ENCODE data around the gene SDK1.
"Not testable (repeated sequence)": the region's sequence is repeated elsewhere in the genome, so short reads cannot be mapped to it uniquely, and the experiment has no call there.

The SDK1 gene

DNA sequence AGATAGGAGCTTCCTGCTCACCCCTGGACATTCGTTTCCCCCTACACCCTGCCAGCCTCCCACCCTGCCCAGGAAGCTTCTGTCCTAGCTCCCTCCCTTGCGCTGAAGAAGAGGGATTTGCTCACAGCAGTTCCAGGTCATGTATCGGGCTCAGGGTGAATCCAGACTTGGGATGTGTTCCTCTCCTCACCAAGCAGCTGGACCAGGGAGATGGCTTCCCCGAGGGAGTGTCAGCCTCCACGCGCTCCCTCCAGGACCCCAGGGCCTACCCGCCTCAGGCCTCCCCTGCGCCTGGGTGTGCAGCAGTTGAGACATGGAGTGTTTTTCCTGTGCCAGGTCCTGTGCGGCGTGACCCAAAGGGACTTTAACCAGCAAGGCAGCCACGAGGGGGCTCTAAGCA is 945.5 kb downstream of the SDK1 start:
- DNase-seq, result no peak
- no peak for ATAC-seq

GRCh38 chr7:4247106-4247876 is 946.2 kb downstream of the SDK1 start:
- DNase-seq, result no peak
- no peak for ATAC-seq

DNA sequence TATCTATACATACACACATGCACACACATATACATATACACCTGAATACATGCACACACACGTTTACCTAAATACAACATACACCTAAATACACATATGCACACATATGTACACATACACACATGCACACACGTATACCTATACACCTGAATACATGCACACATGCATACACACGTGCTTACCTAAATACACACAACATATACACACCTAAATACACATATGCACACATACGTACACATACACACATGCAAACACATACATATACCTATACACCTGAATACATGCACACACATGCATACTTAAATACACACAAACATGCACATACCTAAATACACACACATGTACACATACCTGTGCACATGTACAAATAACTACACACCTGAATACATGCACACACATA is 947.2 kb downstream of the SDK1 start:
- no peak for ATAC-seq
- no peak for DNase-seq

DNA sequence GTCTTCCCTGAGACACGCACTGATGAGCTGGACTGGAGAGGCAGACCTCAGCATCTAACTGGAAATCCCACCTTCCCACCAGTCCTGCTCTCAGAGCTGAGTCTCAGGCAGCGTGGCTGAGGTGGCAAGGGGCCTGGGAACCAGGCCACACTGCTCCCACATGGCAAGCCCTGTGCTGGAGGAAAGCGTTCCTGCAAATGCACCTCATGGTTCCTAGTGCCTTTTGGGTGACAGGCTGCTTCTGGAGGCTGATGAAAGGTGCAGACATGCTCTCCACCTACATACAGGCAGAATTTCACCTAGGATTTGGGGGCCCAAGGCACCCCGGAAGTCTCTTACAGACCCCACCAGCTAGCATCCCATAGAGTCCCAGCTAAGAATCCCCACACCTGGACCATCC is 948.2 kb downstream of the SDK1 start:
- no peak for DNase-seq
- no peak for ATAC-seq

- DNase-seq (no peak), ATAC-seq (no peak)
Observed at GRCh38 chr7:4255336-4255735, 954.3 kb downstream of the SDK1 start.

DNA sequence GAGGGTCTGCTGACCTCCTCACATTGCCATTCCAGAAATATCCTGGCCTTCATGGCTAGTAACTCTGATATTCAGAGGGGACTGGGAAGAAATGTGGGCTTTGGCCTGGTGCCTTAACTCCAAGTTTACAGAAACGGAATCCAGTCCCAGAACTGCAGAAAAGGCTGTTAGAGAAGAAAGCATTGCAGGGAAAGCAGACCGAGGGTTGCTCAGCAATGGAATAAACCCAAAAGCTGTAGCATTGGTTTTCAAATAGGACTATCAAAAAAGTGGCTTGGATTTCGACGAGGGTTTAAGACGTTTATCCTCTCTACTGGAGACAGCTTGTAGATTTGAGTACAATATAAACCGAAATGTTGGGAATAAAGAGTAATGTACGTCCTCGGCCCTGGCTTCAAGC is 955.2 kb downstream of the SDK1 start:
- DNase-seq (no peak), ATAC-seq (no peak)

DNA sequence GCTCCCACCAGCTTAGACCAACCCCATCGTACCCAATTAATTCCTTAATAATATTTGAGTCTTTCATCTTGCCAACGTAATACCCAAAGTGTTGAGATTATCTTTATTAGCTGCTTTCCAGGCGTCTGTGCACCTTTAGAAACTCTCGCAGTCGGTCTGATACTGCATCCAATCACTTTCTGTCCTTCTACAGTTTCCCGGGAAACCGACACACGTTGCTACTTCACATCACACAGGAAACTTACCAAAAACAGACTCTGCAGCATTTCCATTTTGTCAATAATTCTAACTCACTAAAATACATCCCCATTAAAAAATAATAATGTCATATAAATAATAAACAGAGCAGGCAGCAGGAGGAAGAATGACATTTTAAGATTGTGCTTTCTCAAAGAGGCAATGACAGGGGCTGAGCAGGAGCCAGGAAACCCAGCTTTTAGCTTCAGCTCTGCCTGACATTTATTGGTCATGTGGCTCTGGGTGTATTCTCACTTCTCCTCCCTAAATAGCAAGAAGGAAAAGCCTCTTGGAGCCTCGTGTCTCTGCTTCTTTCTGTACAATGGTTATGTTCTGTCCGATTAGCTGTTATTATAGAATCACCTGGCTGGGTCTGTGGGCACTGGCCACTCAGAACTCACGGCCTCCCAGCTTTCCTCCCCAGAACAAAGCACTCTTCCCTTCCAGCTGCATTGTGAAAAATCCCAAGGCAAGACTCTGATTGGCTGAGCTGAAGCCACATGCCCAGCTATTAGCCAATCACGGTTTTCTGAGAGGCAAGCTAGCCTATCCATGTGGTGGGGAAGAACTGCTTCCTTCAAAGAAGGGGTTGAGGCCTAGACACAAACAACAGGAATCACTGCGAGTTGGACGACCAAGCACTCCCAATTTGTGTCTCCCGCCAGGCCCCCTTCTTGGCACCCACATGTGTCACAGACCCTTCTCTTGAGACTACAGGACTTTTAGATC is 956.4 kb downstream of the SDK1 start:
- no peak for DNase-seq

DNA sequence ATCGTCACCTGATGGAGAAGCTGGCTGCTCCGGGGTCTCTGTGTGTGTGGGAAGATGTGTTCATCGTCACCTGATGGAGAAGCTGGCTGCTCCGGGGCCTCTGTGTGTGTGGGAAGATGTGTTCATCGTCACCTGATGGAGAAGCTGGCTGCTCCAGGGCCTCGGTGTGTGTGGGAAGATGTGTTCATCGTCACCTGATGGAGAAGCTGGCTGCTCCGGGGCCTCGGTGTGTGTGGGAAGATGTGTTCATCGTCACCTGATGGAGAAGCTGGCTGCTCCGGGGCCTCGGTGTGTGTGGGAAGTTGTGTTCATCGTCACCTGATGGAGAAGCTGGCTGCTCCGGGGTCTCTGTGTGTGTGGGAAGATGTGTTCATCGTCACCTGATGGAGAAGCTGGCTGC is 959.1 kb downstream of the SDK1 start:
- not testable (repeated sequence) for ATAC-seq, DNase-seq

More for the DNA sequence above, 956.4 kb downstream of the SDK1 start:
- ATAC-seq, result no peak

DNA sequence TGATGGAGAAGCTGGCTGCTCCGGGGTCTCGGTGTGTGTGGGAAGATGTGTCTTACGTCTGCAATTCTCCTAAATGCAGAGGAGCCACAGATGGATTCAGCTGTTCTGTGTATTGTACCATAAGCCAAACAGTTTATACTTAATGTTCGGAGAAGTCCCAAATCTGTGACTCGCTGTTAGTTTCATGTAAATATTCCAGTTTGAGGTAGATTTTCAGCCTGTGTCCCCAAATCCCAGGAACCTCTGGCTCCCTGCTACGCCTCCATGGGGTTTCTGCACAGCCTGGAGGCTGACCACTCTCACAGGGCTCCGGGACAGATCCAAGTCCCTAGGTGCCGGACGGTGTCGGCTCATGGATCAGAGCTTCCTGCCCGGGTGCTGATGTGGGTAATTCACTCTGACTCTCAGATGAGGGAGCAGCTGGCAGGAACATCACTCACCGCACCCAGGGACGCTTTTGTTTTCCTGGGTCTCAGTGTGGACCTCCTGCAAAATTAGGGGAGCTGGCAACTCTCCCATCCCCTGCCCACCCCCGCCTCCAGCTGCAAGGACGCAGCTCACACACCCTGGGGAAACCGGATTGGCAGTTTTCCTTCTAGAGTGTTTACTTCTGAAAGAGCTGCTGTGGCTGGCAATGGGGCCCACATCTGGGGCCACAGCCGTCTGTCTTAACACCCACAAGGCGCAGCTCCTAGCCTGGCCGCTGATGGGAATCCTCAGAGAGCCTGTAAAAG is 960.0 kb downstream of the SDK1 start:
- no peak for DNase-seq
- no peak for ATAC-seq

DNA sequence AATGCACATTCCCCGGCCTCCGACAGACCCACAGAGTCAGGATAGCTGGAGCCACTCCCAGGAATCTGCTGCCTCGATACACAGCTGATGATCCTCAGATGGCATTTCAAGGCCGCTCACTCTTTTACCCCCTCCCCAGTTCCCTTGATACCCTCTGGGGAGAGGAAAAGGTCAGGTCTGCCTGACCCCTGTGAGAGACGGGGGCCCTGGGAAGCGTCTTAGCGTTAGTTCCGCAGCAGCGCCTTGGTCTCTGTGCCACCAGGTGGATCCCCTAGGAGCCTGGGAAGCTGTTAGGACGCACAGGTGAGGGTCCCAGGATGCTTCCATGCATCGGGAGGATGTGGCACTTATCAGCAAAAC is 960.5 kb downstream of the SDK1 start:
- ATAC-seq, result no peak
- no peak for DNase-seq

- not testable (repeated sequence) for ATAC-seq, DNase-seq
Observed at GRCh38 chr7:4264206-4264605, 963.2 kb downstream of the SDK1 start.

GRCh38 chr7:4265066-4265465 is 964.0 kb downstream of the SDK1 start:
- no peak for ATAC-seq
- DNase-seq, result no peak

DNA sequence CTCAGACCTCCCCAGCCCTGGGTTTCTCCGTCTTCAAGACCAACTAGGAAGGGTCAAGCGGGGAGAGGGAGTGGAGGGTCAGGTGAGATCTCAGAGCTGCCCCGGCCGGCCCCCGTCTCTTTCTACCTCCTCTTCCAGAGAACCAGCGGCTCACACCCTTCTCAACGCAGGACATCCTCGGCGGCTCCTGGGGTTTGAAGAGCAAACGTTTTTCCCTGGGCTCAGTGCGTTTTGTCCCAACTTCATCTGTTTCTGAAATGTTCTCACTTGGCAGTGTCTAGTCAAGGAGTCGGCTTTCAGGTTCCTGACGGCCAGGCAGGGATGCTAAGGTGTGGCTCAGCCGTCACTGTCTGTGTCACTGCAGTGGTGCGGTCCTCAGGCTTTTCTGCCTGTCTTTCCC is 964.6 kb downstream of the SDK1 start:
- no peak for DNase-seq
- no peak for ATAC-seq

- no peak for ATAC-seq
- DNase-seq, result no peak
Observed at GRCh38 chr7:4266270-4267040, 965.4 kb downstream of the SDK1 start.

- DNase-seq (no peak), ATAC-seq (no peak)
Observed at GRCh38 chr7:4267341-4268039, 966.4 kb downstream of the SDK1 start.

GRCh38 chr7:4268040-4268965 is 967.3 kb downstream of the SDK1 start:
- no peak for ATAC-seq
- DNase-seq, result no peak

DNA sequence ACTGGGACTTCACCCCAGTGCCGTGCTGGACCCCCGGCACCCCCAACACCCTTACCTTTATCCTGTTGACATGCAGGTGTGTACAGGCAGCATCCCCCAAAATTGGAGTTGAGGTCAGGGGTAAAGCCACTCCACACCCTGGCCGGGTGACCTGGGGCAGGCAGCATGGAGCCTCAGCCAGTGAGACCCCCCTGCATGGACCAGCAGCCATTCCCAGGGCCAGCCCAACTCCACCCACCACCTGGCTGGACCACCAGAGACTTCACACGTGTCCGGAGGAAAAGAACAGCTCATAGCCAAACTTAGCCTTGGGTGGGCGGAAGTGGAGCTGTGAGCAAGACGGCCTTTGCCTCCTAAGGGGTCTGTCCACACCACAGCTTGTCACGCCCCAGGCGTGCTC is 968.0 kb downstream of the SDK1 start:
- DNase-seq, result no peak
- no peak for ATAC-seq

GRCh38 chr7:4269746-4270145 is 968.7 kb downstream of the SDK1 start:
- DNase-seq (no peak), ATAC-seq (no peak)

DNA sequence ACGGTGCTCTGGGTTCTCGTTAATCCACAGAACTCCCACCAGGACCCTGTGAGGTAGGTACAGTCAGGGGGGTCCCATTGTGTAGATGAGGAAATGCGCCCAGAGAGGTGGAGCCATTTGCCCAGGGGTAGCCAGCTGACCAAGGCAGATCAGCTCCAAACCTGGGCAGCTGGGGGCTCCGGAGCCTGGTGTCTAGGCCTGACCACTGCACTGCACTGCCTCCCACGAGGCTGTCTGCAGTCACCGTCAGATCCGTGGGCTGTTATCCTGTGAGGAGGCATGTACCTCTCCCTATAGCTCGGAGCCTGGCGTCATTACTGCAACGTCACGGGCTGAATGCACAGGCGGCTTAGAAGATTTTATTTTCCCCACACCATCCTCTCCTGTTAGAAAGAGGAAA is 969.2 kb downstream of the SDK1 start:
- ATAC-seq (no peak), DNase-seq (no peak)

Measured in stimulated activated naive CD8-positive, alpha-beta T cell treated with anti-CD3 and anti-CD28 coated beads, Interleukin-15, Interleukin-2, amounts not matched to agents 100 U/mL and 50 U/mL, for 24 hours (primary cell).